Activated CD8-positive, alpha-beta memory T cell treated with anti-CD3 and anti-CD28 coated beads for 1 hour (primary cell): ENCODE results near the gene PPCDC.
"Not testable (repeated sequence)": the region's sequence is repeated elsewhere in the genome, so short reads cannot be mapped to it uniquely, and the experiment has no call there.

Experiments
- DNase-seq, 2 donors: peaks; one replicate each; pipeline ENCODE4 v3.0.0-alpha.2; 2020; ENCODE audit warnings: low read depth in 1 of 2; ENCODE audit errors: extremely low read depth in 1 of 2

Gene PPCDC

GRCh38 chr15:75065851-75066509 is 42.6 kb downstream of the PPCDC start:
- no peak for DNase-seq

GRCh38 chr15:75067123-75067830 is 43.9 kb downstream of the PPCDC start:
- no peak for DNase-seq

- no peak for DNase-seq
Observed at GRCh38 chr15:75068748-75069147, 45.4 kb downstream of the PPCDC start.

GRCh38 chr15:75069301-75069925 is 46.0 kb downstream of the PPCDC start:
- no peak for DNase-seq

GRCh38 chr15:75070674-75071073 is 47.3 kb downstream of the PPCDC start:
- DNase-seq = no peak

GRCh38 chr15:75073197-75073596 is 49.8 kb downstream of the PPCDC start:
- DNase-seq = no peak

GRCh38 chr15:75076277-75076676 is 52.9 kb downstream of the PPCDC start:
- DNase-seq = no peak

- DNase-seq = not testable (repeated sequence)
Observed at GRCh38 chr15:75077551-75077961, 54.2 kb downstream of the PPCDC start.

- DNase-seq = no peak
Observed at GRCh38 chr15:75081150-75081549, 57.8 kb downstream of the PPCDC start.

- no peak for DNase-seq
Observed at GRCh38 chr15:75082689-75083088, 59.3 kb downstream of the PPCDC start.

GRCh38 chr15:75085708-75086107 is 62.3 kb downstream of the PPCDC start:
- not testable (repeated sequence) for DNase-seq

- no peak for DNase-seq
Observed at GRCh38 chr15:75089456-75090387, 66.3 kb downstream of the PPCDC start.

- DNase-seq = no peak
Observed at GRCh38 chr15:75090388-75090734, 67.0 kb downstream of the PPCDC start.

- DNase-seq = no peak
Observed at GRCh38 chr15:75091814-75092213, 68.4 kb downstream of the PPCDC start.

- DNase-seq = not testable (repeated sequence)
Observed at GRCh38 chr15:75094961-75095478, 71.6 kb downstream of the PPCDC start.

GRCh38 chr15:75095594-75095993 is 72.2 kb downstream of the PPCDC start:
- no peak for DNase-seq

GRCh38 chr15:75097939-75098338 is 74.5 kb downstream of the PPCDC start:
- DNase-seq = no peak

GRCh38 chr15:75098404-75098803 is 75.0 kb downstream of the PPCDC start:
- no peak for DNase-seq
